ENCODE results near the gene NPFF. TPM values are rescaled to one million over a fixed set of nuclear protein-coding genes. Genes with fewer than 3 reads are reported as not detected.
A peak's percentile ranks its signal among the peaks of the same experiment; 100 is the strongest.

Gene NPFF
- total and polyA plus RNA-seq, 2 of the 13 experiments (the other 11 are each of a cell fraction or from before 2014, with no cell fraction given) = not detected

- TF ChIP-seq NFAT5 (CRISPR knock-in tag; IDR thresholded peaks at IDR 0.05) = peak; percentile 83; the same call in 1 of the 2 replicates
- TF ChIP-seq CSRNP2 (CRISPR knock-in tag; conservative IDR thresholded peaks at IDR 0.05; ENCODE audit: low read depth) = no peak
- TF ChIP-seq ZNF674 (CRISPR knock-in tag; IDR thresholded peaks at IDR 0.05; ENCODE audit: low read depth) = no peak
- TF ChIP-seq ZNF441 (CRISPR knock-in tag; IDR thresholded peaks at IDR 0.05; ENCODE audit: borderline replicate concordance) = peak; percentile 54
- TF ChIP-seq RXRA (CRISPR knock-in tag; IDR thresholded peaks at IDR 0.05) = peak; percentile 57; the same call in 1 of the 2 replicates
- 0 out of 2 replicates have a peak, but pooled peaks have one; percentile 9 for TF ChIP-seq ZNF264 (CRISPR knock-in tag; IDR thresholded peaks at IDR 0.05)
- peak; percentile 85 for TF ChIP-seq ZBTB2 (CRISPR knock-in tag; IDR thresholded peaks at IDR 0.05; ENCODE audit: low read depth)
- TF ChIP-seq CEBPB (IDR thresholded peaks at IDR 0.05; ENCODE audit: borderline replicate concordance, low read depth, low read length) = no peak
- peak; percentile 83 for TF ChIP-seq BCL3 (CRISPR knock-in tag; IDR thresholded peaks at IDR 0.05)
- TF ChIP-seq ZNF232 (CRISPR knock-in tag; IDR thresholded peaks at IDR 0.05; ENCODE audit: borderline replicate concordance) = peak; percentile 65
- no peak for TF ChIP-seq ZBTB1 (CRISPR knock-in tag; IDR thresholded peaks at IDR 0.05; ENCODE audit: borderline replicate concordance)
- TF ChIP-seq HNF1A (IDR thresholded peaks at IDR 0.05; ENCODE audit: low read depth) = peak; percentile 39; the same call in 1 of the 2 replicates
- no peak for TF ChIP-seq HNF1A (CRISPR knock-in tag; IDR thresholded peaks at IDR 0.05; ENCODE audit: borderline replicate concordance)
- TF ChIP-seq GATA4 (IDR thresholded peaks at IDR 0.05; ENCODE audit: borderline replicate concordance, low read depth) = peak; percentile 8; the same call in 1 of the 2 replicates
These were observed 6.3 kb downstream of the NPFF start, which contains the start of gene TARBP2 (continued) for GRCh38 chr12:53500776-53501614.
